Right renal cortex interstitium (tissue), 3 donors: Measurements from ENCODE around the gene HIVEP1. TPM values are rescaled to one million over a fixed set of nuclear protein-coding genes. Genes with fewer than 3 reads are reported as not detected.

ENCODE experiments used
- DNase-seq, 3 donors: peaks; one replicate each; pipeline ENCODE4 v3.0.0-alpha.2; 2013; ENCODE audit warnings: low read depth in 3 of 3, low spot score in 2 of 3
- polyA plus RNA-seq, 3 donors: library from polyadenylated mRNA; unstranded; fragments of 120-200 nt; gene quantifications; one replicate each; pipeline ENCODE4 v1.2.1, GENCODE V29; 2013; ENCODE audit not compliant: insufficient read length in 3 of 3

Gene HIVEP1
- polyA plus RNA-seq, 3 donors: 21.0 to 23.4 (median 21.9) TPM

GRCh38 chr6:11992086-11992485 lies 20.0 kb upstream of the HIVEP1 start:
- no peak for DNase-seq

DNA sequence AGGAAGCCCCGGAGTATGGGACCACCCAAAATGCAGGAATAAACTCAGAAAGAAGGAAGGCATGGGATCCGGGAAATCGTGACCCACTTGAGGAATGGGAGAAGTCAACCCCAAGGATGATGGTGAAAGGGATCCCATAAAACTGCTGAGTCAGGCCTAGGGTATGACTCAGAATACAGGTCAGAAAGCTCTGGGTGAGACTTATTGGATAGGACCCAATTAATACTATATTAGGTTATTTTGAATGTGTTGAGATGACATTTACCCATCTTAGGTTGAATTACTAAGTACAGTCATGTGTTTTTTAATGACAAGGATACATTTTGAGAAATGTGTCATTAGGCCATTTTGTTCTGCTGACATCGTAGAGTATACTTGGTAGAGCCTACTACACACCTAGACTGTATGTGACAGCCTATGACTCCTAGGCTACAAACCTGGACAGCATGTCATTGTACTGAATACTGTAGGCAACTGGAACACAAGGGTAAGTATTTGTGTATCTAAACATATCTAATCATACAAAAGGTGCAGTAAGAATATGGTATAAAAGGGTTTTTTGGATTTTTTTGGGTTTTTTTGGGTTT lies 17.1 kb upstream of the HIVEP1 start:
- DNase-seq: no peak

GRCh38 chr6:11996751-11997150 lies 15.4 kb upstream of the HIVEP1 start:
- no peak for DNase-seq

GRCh38 chr6:11999246-11999645 lies 12.9 kb upstream of the HIVEP1 start:
- DNase-seq: no peak

DNA sequence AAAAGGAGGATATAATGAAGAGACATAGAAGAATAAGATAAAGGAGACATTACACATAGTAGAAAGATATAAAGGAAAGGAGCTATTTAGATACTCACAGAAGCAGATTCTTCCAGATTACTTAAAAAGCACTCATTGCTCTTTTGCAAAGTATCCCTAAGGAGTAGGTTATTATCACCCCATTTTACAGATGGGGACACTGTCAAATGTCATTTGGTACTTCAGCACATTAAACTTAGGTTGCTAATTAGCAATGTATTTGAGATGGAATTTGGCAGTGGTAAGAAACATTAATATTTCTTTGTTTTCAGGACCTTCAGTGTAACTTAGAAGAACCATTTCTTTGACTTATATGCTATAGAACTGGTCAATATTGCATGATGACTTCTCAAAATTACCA lies 11.9 kb upstream of the HIVEP1 start:
- DNase-seq: no peak

DNA sequence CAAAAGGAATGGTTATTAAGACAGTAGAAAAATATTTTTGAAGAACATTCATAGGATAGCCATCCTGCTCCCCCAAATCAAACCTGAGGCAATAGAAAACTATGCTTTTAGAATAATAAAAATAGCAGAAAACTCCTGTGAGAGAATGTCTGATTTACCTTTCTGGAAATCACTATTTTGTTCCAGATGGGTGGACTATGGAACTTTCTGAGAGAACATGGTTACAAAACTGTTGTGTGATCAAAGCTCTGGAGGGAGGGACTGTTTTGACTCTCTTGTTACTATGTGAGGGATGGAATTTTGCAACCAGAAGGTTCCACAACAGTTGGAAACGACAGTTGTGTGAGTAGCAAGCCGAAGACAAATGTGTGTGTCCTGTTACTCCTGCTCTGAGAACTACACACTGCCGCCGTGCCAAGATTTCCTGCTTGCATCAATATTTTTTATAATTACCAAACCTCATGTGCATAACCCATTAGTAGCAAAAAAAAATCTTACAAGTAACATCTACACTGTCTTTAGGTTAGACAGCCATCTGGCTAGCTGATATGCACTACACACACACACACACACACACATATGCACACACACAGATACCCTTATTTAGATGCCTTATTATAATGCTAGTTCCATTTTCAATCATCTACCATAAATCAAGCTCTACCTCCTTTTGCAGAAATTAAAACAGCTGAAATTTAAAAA lies 11.0 kb upstream of the HIVEP1 start:
- DNase-seq: no peak

DNA sequence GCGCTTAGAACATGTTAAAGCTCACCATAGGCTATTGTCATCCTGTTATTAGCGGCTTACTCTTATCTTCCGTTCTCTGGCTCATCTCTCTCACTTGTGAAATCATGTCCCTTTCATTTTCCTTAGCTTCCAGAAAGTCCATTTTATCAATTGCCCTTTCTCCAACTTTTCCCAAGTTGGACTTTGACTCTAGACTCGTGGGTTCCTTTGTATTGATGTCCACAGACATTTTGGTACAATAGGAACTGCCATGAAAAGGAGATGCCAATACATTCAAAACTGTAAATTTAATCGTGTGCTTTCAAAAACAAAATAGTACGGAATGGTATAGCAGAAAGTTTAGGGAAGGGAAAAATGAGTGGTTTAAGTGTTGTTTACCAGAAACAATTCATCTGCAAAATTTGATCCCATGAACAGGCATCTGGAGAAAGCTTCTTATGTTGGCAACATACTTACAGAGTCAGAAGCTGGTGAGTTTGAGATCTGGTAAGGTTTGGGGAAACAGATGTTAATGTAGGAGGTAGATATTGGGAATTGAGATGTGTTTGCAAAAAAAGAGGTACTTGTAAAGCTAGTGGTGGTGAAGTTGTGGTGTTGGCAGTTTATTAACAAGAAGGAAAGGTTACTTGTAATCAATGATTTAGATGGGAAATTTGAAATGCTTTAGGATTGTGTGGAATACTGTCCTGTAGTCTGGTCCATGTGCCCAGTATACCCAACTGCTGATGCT lies 10.2 kb upstream of the HIVEP1 start:
- no peak for DNase-seq

- no peak for DNase-seq
Measured at GRCh38 chr6:12007473-12007872, 4.6 kb upstream of the HIVEP1 start.

DNA sequence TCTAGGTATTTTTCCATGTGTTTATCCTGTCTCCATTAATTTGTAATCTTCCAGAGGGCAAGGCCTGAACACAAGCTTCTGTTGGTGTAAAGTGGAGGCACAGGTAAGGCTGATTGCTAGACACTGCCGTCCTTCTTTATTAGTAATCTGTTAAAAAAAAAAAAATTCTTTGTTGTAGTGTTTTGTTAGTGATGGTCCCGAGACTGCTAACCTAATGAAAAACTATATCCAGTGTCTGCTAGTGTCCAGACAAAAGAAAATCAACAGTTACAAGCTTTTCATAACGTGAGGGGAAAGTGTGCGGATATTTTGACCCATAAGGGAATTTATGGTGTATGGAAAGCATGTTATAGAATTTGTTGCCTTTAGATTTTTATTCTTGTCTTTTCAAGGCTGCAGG lies 4.2 kb upstream of the HIVEP1 start:
- no peak for DNase-seq

- DNase-seq: no peak
Measured at GRCh38 chr6:12008366-12009179, 3.5 kb upstream of the HIVEP1 start.

DNA sequence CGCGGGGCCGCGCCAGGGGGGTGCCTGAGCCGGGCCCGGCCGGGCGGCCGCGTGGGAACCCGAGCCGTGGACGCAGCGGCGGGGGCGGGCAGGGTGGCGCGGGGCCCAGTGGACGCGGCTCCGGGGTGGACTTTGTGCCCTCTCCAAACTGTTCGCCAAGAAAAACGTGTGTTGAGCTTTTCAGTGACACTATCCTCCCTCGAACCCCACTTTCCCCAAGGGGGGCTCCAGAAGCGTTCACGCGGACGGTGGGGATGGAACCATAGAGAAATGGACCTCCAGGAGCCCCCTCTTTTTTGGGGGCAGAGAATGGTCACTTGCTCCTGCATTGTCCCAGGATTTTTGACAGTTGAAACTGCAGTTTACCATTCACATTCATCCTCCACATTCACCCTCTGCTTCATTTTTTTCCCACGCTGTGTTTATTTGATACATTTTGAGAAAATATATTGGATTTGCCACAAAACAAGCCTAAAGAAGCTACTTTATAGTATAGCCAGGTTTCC lies 2.9 kb upstream of the HIVEP1 start:
- DNase-seq: no peak

DNA sequence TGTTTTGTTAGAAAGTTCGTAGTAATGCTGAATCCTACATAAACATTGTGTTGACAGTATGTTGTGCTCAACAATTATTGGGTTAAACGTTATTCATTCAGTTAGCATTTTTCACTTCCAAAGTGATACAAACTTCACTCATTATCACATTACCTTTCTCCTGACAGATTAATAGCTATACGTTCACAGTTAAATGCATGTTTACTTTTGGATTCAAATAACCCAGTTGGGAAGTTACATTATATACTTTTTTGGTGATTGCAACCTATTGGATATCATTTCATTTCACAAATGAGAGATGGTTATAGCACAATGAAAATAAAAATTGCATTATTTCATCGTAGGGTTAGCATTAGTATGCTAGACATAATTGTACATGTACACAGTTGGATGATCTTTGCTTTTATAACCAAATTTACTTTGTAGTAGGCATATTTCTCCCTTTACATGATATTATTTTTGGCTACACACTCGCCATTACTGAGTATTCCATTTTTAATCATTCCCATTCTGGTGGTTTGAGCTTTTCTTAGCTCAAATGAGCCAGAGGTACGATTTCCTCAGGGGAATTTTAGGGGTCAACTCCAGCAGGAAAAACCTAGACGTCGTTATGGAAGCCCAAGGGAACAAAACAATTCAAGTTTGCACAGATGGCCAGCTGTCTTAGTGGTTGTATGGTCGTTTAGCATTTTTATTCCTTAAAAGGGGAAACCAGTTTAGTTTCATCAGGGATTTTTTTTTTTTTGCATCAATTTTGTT lies 2.1 kb upstream of the HIVEP1 start:
- DNase-seq: no peak

- peak in 1 of 3 donors; percentile 76 for DNase-seq
Measured at GRCh38 chr6:12010635-12011275, 1.4 kb upstream of the HIVEP1 start.

GRCh38 chr6:12011276-12012037 lies 655 bp upstream of the HIVEP1 start:
- DNase-seq: peak in 1 of 3 donors; percentile 87

- no peak for DNase-seq
Measured at GRCh38 chr6:12012558-12013306, 620 bp downstream of the HIVEP1 start.

DNA sequence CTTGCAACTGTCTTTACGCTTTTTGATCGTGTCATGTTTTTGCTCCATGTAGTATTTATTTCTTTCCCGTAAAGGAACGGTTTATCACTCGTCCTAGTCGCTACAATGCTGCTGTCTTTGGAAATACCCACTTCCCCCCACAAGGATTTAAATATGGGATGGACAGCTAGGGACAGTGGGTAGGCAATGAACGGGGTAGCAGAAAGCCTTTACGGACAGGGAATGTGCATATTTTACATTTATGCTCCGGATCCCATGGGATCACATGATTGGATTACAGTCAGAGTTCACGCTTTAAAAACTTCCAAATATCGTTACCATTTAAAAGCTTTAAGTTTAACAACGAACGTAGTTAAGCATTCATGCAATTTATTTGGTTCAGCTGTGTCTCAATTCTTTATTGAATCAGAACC lies 1.2 kb downstream of the HIVEP1 start:
- no peak for DNase-seq

DNA sequence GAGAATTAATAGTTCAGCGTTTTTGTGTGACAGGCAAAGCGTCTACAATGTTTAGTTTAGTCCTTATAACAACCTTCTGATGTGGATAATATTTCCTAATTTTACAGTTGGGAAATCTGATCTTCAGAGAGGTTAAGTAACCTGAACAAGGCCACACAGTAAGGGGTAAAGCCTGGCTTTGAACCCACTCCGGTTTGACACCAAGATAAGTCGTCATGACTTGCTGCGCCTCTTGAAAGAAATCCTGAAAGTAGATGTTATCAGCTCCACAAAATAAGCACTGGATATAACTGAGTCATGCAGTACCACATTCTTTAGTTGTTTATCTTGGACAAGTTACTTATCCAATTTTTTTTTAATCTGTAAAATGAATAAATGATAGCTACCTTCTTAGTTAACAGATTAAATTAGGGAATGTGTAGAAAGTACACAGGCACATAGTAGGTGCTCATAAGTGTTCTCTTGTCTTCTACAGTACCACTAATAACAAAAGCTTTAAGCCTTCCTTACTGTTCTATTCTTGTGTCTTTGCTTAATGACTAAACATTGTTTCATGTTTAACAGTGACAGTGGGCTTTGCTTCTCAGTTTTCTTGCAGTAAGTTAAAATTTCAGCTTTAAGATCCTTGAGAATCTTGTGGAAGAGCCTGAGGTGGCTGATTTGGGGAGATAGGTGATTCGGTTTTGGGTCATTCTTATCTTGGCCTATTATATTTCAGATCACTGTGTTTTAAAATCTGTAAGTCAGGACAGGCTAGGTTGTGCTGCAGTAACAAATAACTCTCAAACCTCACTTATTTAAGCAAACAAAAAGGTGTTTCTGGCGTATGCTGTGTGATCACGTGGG lies 2.1 kb downstream of the HIVEP1 start:
- no peak for DNase-seq

DNA sequence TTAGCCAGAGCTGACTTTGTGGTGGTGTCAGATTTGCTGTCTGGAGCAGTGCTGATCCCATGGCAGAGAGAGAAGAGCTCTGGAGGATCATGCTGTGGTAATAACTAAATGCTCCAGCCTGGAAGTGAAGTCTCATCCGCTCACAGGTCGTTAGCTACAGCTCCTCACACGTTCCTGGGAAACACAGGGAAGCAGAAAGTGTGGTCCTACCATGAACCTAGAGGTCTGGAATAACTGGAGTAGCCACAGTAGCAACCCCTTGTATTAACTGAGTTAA lies 2.7 kb downstream of the HIVEP1 start:
- no peak for DNase-seq
